GM12874 (cell line): ENCODE data around the gene ZFYVE28.

ENCODE experiments used
- CTCF ChIP-seq: IDR thresholded peaks from 2 replicates; pipeline ENCODE4 v1.5.1; 2011; ENCODE audit warnings: low read depth, mild to moderate bottlenecking, control low read depth, low read length, moderate library complexity; ENCODE audit not compliant: insufficient read depth

ZFYVE28 gene

GRCh38 chr4:2418650-2419571 lies 466 bp upstream of the ZFYVE28 start, which contains the start of gene CFAP99:
CFAP99 (plus strand) TSS chr4:2418955.
- TF ChIP-seq CTCF, result peak; percentile 14; the same call in 1 of the 2 replicates

- no peak for TF ChIP-seq CTCF
Observed at GRCh38 chr4:2417226-2417764, 1.1 kb downstream of the ZFYVE28 start.

- TF ChIP-seq CTCF, result no peak
Observed at GRCh38 chr4:2416564-2417225, 1.8 kb downstream of the ZFYVE28 start.

GRCh38 chr4:2415881-2416563 lies 2.4 kb downstream of the ZFYVE28 start:
- TF ChIP-seq CTCF, result no peak

- TF ChIP-seq CTCF, result no peak
Observed at GRCh38 chr4:2415213-2415612, 3.2 kb downstream of the ZFYVE28 start.

DNA sequence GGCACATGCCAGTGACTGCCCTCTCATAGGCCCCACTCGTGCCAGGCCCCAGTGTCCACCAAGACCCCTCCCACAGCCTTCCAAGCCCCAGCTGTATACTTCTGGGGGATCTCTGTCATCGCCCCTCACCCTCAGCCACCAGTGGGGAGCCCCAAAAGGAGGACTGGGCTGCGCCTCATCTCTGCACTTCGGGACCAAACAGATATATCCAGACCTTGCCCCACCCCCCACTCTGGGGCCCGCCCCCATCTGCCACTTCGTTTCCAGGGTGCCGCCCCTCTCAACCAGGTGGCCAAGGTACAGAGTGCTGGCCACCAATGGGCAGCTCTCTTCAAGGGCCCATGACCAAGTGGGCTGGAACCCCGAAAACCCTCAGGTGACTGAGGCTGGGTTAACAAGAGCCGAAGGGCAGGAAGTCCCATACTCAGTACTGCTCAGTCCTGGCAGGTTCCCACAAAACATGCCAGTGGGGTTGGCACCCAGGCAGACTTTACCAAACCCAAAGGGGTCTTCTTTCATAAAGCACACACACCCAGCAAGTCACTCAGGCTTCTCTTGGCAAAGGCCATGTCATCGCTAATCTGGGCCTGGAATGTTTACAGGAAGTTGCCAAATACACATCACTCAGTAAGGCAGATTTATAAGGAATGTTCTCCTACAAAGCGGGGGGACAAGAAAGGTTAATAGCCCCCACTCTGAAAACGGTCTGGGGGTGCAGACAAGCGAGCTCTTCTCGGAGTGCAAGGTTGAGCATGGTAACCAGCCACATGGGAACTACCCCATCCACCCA lies 4.4 kb downstream of the ZFYVE28 start:
- no peak for TF ChIP-seq CTCF
